K562 (cell line): ENCODE measurements around the gene BZW1.

ENCODE experiments used
- GABPB2 ChIP-seq: fragments of 250-450 bp; sonication (Bioruptor Pico); conservative IDR thresholded peaks from 2 replicates; pipeline ENCODE4 v1.5.1; 2021; ENCODE audit warnings: mild to moderate bottlenecking
- LARP7 ChIP-seq: fragments of 450-650 bp; IDR thresholded peaks from 2 replicates; pipeline ENCODE4 v1.6.1; 2016
- NR2C2 ChIP-seq, 2 experiments: fragments of 200-800 bp in 1 of 2; sonication (Bioruptor generic) in 1 of 2; sonication (generic) in 1 of 2; formaldehyde crosslinking in 1 of 2; IDR thresholded peaks; 2 replicates each; pipeline versions ENCODE4 v1.6.1 to v1.8.0; 2016 to 2022; ENCODE audit warnings: mild to moderate bottlenecking in 1 of 2, missing compliant biosample characterization in 1 of 2, missing genetic modification characterization in 1 of 2, missing genetic modification reagents in 1 of 2
- SIN3B ChIP-seq: fragments of 450-650 bp; IDR thresholded peaks from 2 replicates; pipeline ENCODE4 v1.6.1; 2017; ENCODE audit warnings: low read depth, mild to moderate bottlenecking, moderate library complexity
- SMARCE1 ChIP-seq: fragments of 450-650 bp; IDR thresholded peaks from 2 replicates; pipeline ENCODE4 v1.7.1; 2016; ENCODE audit warnings: mild to moderate bottlenecking
- ZNF184 ChIP-seq: sonication (generic); formaldehyde crosslinking; IDR thresholded peaks from 2 replicates; pipeline ENCODE4 v1.5.0; 2020; ENCODE audit warnings: missing genetic modification reagents
- TF ChIP-seq, protein P1 (sequence below), 3 experiments: IDR thresholded peaks in 2 of 3; conservative IDR thresholded peaks in 1 of 3; 2 replicates each; pipeline ENCODE4 v1.5.1; 2011 to 2012; ENCODE audit warnings: low read length in 3 of 3, mild to moderate bottlenecking in 3 of 3, control low read depth in 2 of 3, improper control_type of control experiment in 1 of 3, inconsistent platforms in 1 of 3, low read depth in 1 of 3, mixed read lengths in 1 of 3, moderate library complexity in 1 of 3; ENCODE audit not compliant: insufficient read depth in 2 of 3
- TF ChIP-seq, protein P2 (sequence below), 2 experiments: fragments of 450-650 bp; formaldehyde crosslinking in 1 of 2; IDR thresholded peaks; 2 replicates each; pipeline versions ENCODE4 v1.4.0 to v1.6.1; 2014 to 2020; ENCODE audit warnings: mild to moderate bottlenecking in 2 of 2, borderline replicate concordance in 1 of 2, low read depth in 1 of 2

GRCh38 chr2:200809506-200810251, 2.0 kb upstream of the BZW1 start:
- TF ChIP-seq, protein P1, sequence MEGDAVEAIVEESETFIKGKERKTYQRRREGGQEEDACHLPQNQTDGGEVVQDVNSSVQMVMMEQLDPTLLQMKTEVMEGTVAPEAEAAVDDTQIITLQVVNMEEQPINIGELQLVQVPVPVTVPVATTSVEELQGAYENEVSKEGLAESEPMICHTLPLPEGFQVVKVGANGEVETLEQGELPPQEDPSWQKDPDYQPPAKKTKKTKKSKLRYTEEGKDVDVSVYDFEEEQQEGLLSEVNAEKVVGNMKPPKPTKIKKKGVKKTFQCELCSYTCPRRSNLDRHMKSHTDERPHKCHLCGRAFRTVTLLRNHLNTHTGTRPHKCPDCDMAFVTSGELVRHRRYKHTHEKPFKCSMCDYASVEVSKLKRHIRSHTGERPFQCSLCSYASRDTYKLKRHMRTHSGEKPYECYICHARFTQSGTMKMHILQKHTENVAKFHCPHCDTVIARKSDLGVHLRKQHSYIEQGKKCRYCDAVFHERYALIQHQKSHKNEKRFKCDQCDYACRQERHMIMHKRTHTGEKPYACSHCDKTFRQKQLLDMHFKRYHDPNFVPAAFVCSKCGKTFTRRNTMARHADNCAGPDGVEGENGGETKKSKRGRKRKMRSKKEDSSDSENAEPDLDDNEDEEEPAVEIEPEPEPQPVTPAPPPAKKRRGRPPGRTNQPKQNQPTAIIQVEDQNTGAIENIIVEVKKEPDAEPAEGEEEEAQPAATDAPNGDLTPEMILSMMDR (IDR thresholded peaks at IDR 0.05 in 2 of 3, conservative IDR thresholded peaks at IDR 0.05 in 1 of 3; ENCODE audit: insufficient read depth in 2 of 3, low read depth in 1 of 3, low read length in 3 of 3): no peak
- no peak for TF ChIP-seq GABPB2 (CRISPR knock-in tag)
- no peak for TF ChIP-seq SMARCE1
- TF ChIP-seq SIN3B: no peak
- no peak for TF ChIP-seq LARP7
- TF ChIP-seq, protein P2, sequence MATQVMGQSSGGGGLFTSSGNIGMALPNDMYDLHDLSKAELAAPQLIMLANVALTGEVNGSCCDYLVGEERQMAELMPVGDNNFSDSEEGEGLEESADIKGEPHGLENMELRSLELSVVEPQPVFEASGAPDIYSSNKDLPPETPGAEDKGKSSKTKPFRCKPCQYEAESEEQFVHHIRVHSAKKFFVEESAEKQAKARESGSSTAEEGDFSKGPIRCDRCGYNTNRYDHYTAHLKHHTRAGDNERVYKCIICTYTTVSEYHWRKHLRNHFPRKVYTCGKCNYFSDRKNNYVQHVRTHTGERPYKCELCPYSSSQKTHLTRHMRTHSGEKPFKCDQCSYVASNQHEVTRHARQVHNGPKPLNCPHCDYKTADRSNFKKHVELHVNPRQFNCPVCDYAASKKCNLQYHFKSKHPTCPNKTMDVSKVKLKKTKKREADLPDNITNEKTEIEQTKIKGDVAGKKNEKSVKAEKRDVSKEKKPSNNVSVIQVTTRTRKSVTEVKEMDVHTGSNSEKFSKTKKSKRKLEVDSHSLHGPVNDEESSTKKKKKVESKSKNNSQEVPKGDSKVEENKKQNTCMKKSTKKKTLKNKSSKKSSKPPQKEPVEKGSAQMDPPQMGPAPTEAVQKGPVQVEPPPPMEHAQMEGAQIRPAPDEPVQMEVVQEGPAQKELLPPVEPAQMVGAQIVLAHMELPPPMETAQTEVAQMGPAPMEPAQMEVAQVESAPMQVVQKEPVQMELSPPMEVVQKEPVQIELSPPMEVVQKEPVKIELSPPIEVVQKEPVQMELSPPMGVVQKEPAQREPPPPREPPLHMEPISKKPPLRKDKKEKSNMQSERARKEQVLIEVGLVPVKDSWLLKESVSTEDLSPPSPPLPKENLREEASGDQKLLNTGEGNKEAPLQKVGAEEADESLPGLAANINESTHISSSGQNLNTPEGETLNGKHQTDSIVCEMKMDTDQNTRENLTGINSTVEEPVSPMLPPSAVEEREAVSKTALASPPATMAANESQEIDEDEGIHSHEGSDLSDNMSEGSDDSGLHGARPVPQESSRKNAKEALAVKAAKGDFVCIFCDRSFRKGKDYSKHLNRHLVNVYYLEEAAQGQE (IDR thresholded peaks at IDR 0.05; ENCODE audit: borderline replicate concordance): no peak
- TF ChIP-seq, protein P2 (CRISPR knock-in tag; IDR thresholded peaks at IDR 0.05; ENCODE audit: low read depth): no peak
- no peak for TF ChIP-seq NR2C2 (CRISPR knock-in tag; IDR thresholded peaks at IDR 0.05)
- no peak for TF ChIP-seq NR2C2 (tag; IDR thresholded peaks at IDR 0.05)
- no peak for TF ChIP-seq ZNF184
